OCI-LY7 (cell line): ENCODE measurements around the gene SINHCAF.

Experiments
- EZH2phosphoT487 ChIP-seq: fragments of 200-600 bp; sonication (generic); IDR thresholded peaks from 2 replicates; pipeline ENCODE4 v1.6.1; 2018; ENCODE audit warnings: low read depth, borderline replicate concordance, mild to moderate bottlenecking, mixed run types, antibody characterized with exemption, low read length, moderate library complexity, mixed read lengths
- TF ChIP-seq, protein P1 (sequence below): fragments of 200-600 bp; sonication (generic); conservative IDR thresholded peaks from 2 replicates; pipeline ENCODE4 v1.5.1; 2014; ENCODE audit warnings: mild to moderate bottlenecking, antibody characterized with exemption, low read length, moderate library complexity, mixed read lengths

GRCh38 chr12:31362759-31363415 is 36.9 kb upstream of the SINHCAF start:
- TF ChIP-seq, protein P1, sequence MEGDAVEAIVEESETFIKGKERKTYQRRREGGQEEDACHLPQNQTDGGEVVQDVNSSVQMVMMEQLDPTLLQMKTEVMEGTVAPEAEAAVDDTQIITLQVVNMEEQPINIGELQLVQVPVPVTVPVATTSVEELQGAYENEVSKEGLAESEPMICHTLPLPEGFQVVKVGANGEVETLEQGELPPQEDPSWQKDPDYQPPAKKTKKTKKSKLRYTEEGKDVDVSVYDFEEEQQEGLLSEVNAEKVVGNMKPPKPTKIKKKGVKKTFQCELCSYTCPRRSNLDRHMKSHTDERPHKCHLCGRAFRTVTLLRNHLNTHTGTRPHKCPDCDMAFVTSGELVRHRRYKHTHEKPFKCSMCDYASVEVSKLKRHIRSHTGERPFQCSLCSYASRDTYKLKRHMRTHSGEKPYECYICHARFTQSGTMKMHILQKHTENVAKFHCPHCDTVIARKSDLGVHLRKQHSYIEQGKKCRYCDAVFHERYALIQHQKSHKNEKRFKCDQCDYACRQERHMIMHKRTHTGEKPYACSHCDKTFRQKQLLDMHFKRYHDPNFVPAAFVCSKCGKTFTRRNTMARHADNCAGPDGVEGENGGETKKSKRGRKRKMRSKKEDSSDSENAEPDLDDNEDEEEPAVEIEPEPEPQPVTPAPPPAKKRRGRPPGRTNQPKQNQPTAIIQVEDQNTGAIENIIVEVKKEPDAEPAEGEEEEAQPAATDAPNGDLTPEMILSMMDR = peak; percentile 54; the same call in 1 of the 2 replicates
- no peak for TF ChIP-seq EZH2phosphoT487
